NT2/D1 (cell line): Measurements from ENCODE around the gene PNO1.

Source experiments
- YY1 ChIP-seq: IDR thresholded peaks from 2 replicates; pipeline ENCODE4 v1.6.1; 2011; ENCODE audit not compliant: insufficient read length, insufficient read depth
- ZNF274 ChIP-seq: IDR thresholded peaks from 2 replicates; pipeline ENCODE4 v1.6.1; 2011; ENCODE audit warnings: mild to moderate bottlenecking, low read depth, low read length

- TF ChIP-seq YY1: no peak
- TF ChIP-seq ZNF274: no peak
Observed at GRCh38 chr2:68135448-68136320, 22.0 kb upstream of the PNO1 start.
